Loucy (cell line): ENCODE measurements around the gene ITGB1.

Experiments used
- EZH2phosphoT487 ChIP-seq: fragments of 200-600 bp; IDR thresholded peaks from 2 replicates; pipeline ENCODE4 v1.6.1; 2018; ENCODE audit warnings: antibody characterized with exemption, mild to moderate bottlenecking, moderate library complexity, borderline replicate concordance
- TF ChIP-seq, protein P1 (sequence below): fragments of 200-600 bp; sonication (generic); conservative IDR thresholded peaks from 2 replicates; pipeline ENCODE4 v1.5.1; 2014; ENCODE audit warnings: mild to moderate bottlenecking, antibody characterized with exemption, low read length

DNA sequence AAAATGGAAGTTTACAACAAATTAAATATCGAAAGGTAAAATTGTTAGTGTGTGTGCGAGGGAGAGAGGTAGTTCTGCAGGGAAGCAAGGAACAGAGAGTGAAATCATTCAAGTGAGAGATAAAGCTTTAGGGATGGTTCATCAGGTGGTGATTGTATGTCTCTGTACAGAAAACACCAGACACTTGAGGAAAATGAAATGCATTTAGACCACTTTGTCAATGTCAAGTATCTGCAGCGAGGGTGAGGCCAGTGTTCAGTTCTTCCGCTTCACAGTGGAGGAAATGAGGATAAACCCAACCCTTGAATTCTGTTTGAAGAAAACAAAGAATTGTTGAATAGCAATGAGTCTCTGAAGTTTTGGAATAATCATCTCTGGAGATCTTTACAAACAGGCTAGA, 14.4 kb upstream of the ITGB1 start:
- TF ChIP-seq, protein P1, sequence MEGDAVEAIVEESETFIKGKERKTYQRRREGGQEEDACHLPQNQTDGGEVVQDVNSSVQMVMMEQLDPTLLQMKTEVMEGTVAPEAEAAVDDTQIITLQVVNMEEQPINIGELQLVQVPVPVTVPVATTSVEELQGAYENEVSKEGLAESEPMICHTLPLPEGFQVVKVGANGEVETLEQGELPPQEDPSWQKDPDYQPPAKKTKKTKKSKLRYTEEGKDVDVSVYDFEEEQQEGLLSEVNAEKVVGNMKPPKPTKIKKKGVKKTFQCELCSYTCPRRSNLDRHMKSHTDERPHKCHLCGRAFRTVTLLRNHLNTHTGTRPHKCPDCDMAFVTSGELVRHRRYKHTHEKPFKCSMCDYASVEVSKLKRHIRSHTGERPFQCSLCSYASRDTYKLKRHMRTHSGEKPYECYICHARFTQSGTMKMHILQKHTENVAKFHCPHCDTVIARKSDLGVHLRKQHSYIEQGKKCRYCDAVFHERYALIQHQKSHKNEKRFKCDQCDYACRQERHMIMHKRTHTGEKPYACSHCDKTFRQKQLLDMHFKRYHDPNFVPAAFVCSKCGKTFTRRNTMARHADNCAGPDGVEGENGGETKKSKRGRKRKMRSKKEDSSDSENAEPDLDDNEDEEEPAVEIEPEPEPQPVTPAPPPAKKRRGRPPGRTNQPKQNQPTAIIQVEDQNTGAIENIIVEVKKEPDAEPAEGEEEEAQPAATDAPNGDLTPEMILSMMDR: no peak
- no peak for TF ChIP-seq EZH2phosphoT487
